Activated CD4-positive, CD25-positive, alpha-beta regulatory T cell treated with anti-CD3 and anti-CD28 coated beads, Interleukin-2, amount 50 U/mL, for 16 hours (primary cell): ENCODE data around the gene ANTXR1.

Source experiments
- DNase-seq: peaks from one replicate; pipeline ENCODE4 v3.0.0-alpha.2; 2020; ENCODE audit warnings: low read depth, low spot score

The ANTXR1 gene

GRCh38 chr2:69205076-69205475 lies 192.1 kb downstream of the ANTXR1 start:
- DNase-seq: no peak

GRCh38 chr2:69205491-69205890 lies 192.5 kb downstream of the ANTXR1 start:
- no peak for DNase-seq

DNA sequence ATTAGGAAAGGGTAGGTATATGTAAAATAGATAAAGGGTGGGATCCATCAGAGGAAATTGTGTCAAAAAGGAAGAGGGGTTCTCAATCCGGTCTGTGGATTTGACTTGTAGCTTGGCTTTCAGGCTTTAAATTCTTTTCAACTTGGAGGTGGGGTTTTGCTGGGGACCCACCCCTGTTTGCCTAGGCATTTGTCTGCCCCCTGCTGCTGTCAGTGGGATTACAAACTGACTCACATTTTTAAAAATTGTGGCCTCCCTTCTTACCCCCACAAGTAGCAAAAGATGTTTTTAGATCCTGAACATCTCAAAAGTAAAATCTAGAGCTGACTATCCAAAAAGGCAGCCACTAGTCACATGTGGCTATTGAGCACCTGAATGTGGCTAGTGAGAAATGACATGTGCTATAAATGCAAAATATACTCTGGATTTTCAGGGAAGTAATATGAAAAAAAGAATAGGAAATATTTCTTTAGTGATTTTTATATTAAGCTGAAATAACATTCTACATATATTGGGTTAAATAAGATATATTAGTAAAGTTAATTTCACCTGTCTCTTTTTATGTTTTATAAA lies 195.1 kb downstream of the ANTXR1 start:
- no peak for DNase-seq

DNA sequence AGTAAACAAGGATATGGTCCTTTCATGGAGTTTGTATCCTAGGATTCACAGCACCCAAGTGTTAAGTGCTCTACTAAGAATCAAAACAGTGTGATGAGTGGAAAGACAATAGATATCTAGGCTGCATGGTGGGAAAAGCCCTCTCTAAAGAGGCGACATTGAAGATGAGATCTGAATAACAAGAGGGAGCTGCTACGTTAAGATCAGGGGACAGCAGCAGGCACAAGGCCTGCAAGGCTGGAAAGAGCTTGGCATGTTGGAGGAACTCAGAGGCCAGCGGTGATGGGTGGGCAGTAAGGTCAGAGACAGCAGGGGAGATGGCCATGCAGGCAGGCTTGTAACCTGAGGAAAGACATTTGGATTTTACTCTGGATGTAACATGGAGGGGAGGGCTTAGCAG lies 196.5 kb downstream of the ANTXR1 start:
- no peak for DNase-seq

DNA sequence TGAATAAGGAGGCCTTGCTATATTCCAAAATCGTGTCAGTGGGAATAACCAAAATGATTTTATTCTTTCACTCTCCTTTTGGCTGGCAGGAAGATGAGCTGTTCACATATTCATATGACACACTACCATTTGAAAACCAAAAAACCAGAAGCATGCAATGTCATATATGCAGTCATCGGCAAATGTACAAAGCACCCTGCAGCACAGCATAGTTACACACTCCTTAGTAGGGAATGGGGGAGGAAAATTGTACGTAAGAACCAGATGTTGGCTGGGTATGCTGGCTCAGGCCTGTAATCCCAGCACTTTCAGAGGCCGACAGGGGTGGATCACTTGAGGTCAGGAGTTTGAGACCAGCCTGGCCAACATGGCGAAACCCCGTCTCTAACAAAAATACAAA lies 197.4 kb downstream of the ANTXR1 start:
- DNase-seq: no peak

GRCh38 chr2:69211048-69211447 lies 198.1 kb downstream of the ANTXR1 start:
- no peak for DNase-seq

- DNase-seq: no peak
These were observed 198.7 kb downstream of the ANTXR1 start for GRCh38 chr2:69211686-69212085.

- no peak for DNase-seq
These were observed 199.5 kb downstream of the ANTXR1 start for GRCh38 chr2:69212238-69213028.

DNA sequence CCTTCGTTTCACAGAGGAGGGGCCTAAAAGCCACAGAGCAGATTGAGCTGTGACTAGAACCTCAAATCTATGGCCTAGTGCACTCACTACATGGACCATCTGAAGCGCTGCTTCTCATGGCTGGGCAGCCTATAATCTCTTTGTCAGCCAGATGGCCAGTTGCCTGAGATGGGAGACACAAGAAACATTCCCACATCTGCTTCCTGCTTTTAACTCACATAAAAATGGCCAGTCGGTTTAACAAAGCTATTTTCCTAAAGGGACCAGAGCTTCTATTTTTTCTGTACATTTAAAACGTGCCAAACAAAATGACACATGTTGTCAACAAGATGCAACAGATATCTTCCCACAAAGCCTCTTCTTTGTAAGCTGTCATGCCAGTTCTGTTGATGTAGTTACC lies 200.2 kb downstream of the ANTXR1 start:
- DNase-seq: no peak

GRCh38 chr2:69213782-69214181 lies 200.8 kb downstream of the ANTXR1 start:
- DNase-seq: no peak

GRCh38 chr2:69214898-69215297 lies 201.9 kb downstream of the ANTXR1 start:
- no peak for DNase-seq

GRCh38 chr2:69216535-69217332 lies 203.8 kb downstream of the ANTXR1 start:
- no peak for DNase-seq

- no peak for DNase-seq
These were observed 204.5 kb downstream of the ANTXR1 start for GRCh38 chr2:69217333-69218080.

GRCh38 chr2:69221512-69221911 lies 208.5 kb downstream of the ANTXR1 start:
- no peak for DNase-seq

DNA sequence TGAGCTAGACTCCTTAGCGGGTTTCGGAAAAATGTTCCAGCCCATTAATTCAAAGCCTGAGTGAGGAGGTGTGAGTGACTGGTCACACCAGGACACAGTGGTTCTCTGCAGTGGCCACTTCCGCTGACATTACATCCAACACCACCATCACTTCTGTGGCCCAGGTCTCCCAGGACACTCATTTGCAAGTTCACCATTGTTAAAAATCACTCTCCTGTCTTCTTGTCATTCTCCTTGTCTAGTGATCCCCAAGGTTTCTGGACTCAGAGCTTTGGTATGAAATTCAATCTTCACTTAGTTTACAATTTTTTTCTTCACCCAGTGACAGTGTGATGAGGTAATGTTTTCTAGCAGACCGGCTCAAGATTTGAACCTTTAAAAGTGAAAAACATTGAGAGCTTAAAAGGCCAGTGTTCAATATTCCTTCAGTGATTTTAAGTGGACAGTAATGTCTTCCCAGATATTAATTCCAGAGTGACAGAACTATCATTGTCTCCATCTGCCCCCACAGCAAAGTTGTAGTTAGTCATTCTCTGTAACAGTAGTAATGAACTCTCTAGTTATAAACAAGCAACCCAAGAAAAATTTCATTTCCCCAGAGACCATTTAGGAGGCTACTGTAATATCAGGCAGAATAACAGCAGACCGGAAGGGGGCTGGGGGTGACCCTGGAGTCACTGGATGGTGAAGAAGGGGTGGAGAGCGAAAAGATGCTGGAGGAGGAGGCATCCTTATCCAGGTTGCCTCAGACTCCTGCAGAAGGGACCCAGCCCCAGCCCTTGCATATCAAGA lies 209.2 kb downstream of the ANTXR1 start:
- no peak for DNase-seq

DNA sequence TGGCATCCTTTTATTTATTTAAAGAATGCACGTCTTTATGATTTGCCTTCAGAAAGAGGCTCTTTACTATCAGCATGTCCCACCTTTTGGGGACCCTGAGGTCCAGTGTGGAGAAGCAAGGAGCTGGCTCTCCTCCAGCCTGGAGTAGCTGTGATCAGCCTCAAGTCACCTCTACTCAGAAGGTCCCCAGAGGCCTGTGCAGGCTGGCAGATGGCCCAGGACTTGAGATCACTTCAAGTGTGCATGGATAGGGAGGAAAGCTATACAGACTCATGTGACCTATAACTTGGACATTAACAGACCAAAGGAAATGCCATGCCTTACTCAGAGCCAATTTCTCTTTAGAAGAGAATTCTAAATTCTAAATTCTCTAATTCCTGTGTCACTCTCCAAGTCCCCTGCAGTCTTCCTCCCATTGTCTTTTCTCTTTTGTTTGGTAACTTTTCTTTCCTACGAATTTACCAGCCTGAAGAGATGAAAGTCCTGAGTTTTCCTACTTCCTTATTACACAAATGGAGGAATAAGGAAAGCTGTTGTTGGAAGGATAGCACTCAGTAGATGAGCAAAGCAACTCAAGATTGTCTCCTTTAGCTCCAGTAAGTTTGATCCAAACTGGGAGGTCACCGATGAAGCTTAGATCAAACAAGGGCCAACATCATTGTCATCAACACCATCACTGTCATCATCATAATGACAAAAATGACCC lies 210.1 kb downstream of the ANTXR1 start:
- no peak for DNase-seq

DNA sequence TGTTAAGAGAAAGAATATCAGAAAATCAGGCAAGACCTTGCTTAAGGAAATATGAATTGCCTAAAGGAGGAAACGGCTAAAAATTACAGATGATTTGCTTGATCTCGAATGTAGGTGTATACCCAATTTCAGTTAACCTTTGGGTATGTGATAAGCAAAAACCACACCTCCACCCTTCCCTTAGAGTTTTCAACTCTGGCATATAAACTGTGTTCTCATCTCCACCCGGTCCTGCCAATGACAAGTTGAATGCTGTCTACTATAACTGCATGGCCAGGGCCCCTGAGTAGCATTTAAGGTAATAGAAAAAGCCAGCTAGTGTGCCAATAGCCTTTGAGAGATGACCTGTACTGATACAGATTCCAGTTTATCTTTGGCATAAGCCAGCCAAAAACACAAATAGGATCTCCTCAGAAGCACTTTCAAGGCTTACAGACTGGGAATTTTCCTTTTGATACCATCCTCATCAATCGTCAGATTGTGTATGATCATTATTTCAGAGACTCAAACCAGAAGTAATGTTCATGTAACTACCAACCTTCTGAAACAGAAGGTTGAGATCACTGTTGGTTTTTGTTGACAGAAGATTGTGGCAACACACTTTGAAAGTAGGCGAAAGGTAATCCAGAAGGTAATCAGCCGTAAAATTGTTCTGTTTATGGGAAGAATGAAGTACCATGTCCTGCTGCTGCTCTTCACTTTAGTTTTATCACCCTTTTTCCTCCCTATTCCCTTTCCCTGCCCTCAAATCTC lies 211.0 kb downstream of the ANTXR1 start:
- no peak for DNase-seq

DNA sequence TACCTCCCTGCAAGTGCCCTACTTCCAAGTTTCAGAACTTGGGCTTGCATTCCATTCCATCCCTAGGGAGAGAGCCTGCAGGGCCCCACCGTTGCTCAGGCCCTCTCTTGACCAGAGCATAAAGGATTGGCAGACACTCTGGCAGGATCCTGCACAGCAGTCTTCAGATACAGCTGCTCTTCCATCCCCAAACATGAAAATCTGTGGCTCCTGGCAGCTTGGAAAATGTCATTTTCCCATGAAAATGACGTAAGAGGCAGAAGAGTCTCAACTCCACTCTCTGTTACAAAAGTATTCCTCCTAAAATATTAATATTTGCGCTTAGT lies 211.5 kb downstream of the ANTXR1 start:
- DNase-seq: no peak

DNA sequence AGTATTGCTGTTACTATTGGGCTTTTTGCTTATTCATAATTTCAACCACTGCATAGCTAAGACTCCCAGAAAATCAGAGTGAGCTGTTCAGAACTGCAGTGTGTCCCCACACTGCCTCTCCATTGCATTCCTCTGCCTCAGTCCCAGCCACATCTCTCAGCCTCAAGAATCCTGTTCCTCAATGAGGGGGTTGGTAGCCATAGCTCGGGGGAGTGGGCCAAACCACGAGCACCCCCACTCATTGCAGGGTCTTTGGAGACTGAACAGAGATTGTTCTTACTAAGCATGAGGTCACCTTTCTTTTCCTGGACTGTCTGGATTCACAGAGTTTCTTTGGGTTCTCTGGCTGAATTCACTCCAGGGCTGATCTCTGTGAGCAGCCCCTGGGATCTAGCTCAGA lies 213.0 kb downstream of the ANTXR1 start:
- no peak for DNase-seq

DNA sequence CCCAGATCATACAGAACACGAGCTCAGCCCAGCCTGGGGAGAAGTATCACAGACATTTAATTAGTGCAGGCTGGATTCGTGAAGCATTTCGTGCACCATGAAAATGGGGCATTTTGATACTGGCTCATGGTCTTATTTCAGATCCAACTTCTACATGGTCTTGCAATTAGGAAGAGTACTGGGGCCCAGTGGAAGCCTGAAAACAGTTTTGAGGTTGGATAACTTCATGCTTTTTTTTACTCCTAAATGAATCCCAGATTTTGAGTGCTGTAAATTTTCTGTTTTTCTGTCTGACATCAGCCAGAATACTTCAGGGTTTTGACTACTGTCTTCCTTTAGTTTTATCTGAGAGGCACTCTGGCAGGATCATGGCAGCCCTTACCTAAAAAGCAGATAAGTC lies 213.9 kb downstream of the ANTXR1 start:
- no peak for DNase-seq
